ENCODE results near the gene MYBL2. TPM values are rescaled to one million over a fixed set of nuclear protein-coding genes. Genes with fewer than 3 reads are reported as not detected.
A peak's percentile ranks its signal among the peaks of the same experiment; 100 is the strongest.

The MYBL2 gene
- total and polyA plus RNA-seq, 2 donors (not counting 1 experiment from before 2014, with no cell fraction given), result 2.7 to 35.8 TPM

DNA sequence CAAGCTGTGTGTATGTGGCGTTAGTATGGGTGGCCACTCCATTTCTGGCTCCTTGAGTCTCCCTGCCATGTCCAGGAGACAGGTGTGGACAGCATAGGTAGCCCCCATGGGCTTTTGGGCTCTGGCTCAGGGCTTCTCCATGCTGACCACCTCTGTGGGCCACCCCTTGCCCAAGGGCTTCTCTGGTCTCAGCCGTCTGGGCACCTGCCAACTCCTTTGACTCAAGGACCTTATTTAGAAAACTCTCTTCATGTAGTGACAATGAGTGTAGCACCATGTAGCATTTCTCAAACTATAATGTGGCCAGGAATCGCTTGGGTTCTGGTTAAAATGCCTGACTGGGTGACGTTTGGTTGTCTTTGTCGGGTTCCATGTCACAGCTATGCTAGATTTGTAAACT is 65.0 kb downstream of the MYBL2 start:
- DNase-seq, result no peak
- Histone ChIP-seq H3K9me3 (ENCODE audit: control extremely low read depth in 1 of 3, control insufficient read depth in 2 of 3, insufficient read depth in 1 of 3, low read length in 2 of 3) (peaks cover 0 to 6% (median 4%) of the 10 kb centered on the region in 3 donors), H3K27me3 (replicated peaks in 1 of 4; ENCODE audit: control extremely low read depth in 1 of 4, control insufficient read depth in 3 of 4, insufficient read depth in 4 of 4, low read length in 3 of 4) (no peaks in the 10 kb centered on the region), H3K27ac (ENCODE audit: low read length in 2 of 2) (no peak overlapping the region), H3K4me1 (ENCODE audit: control insufficient read depth in 2 of 2, insufficient read depth in 2 of 2, low read length in 2 of 2) (peaks cover 34 to 42% of the 10 kb centered on the region in 2 donors), H3K4me2 (replicated peaks; ENCODE audit: low read depth, low read length, poor library complexity, severe bottlenecking) (peak overlapping the region; percentile 67), H4K20me1 (ENCODE audit: control insufficient read depth, insufficient read depth, low read length, poor library complexity, severe bottlenecking) (no peaks in the 10 kb centered on the region), H2AFZ (ENCODE audit: insufficient read depth, low read depth, low read length, poor library complexity, severe bottlenecking) (no peak overlapping the region), H3K9ac (ENCODE audit: low read length) (no peak overlapping the region), H3K36me3 (replicated peaks in 1 of 2; ENCODE audit: control extremely low read depth in 1 of 2, control insufficient read depth in 1 of 2, extremely low read depth in 1 of 2, insufficient read depth in 2 of 2, low read length in 1 of 2) (peaks cover 0 to 2% of the 10 kb centered on the region in 2 experiments), H3K4me3 (ENCODE audit: control extremely low read depth in 1 of 5, extremely low read depth in 1 of 5, insufficient read depth in 1 of 5, low read depth in 2 of 5, low read length in 4 of 5) (no peak overlapping the region), H3K79me2 (ENCODE audit: control insufficient read depth, insufficient read depth, low read length) (no peaks in the 10 kb centered on the region)
- ChIA-PET CTCF (interaction anchor here (0.7 kb wide), 1 partner anchor 170 kb away, joined by 4 read pairs; no protein-coding TSS in a partner anchor), POLR2A (no interaction called here)
- Mint-ChIP-seq H3K9me3 (ENCODE audit: insufficient read depth) (no peaks in the 10 kb centered on the region), H3K27ac (no peak overlapping the region), H3K27me3 (no peaks in the 10 kb centered on the region), H3K4me3 (no peak overlapping the region), H3K4me1 (peaks cover 52% of the 10 kb centered on the region)
- intact Hi-C loops (cut with micrococcal nuclease), result no loop called here
- TF ChIP-seq EZH2 (IDR thresholded peaks at IDR 0.05; ENCODE audit: borderline replicate concordance, insufficient read depth, low read depth, low read length, poor library complexity, severe bottlenecking), result no peak
- TF ChIP-seq, protein P1, sequence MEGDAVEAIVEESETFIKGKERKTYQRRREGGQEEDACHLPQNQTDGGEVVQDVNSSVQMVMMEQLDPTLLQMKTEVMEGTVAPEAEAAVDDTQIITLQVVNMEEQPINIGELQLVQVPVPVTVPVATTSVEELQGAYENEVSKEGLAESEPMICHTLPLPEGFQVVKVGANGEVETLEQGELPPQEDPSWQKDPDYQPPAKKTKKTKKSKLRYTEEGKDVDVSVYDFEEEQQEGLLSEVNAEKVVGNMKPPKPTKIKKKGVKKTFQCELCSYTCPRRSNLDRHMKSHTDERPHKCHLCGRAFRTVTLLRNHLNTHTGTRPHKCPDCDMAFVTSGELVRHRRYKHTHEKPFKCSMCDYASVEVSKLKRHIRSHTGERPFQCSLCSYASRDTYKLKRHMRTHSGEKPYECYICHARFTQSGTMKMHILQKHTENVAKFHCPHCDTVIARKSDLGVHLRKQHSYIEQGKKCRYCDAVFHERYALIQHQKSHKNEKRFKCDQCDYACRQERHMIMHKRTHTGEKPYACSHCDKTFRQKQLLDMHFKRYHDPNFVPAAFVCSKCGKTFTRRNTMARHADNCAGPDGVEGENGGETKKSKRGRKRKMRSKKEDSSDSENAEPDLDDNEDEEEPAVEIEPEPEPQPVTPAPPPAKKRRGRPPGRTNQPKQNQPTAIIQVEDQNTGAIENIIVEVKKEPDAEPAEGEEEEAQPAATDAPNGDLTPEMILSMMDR (IDR thresholded peaks at IDR 0.05), result no peak
- WGBS (ENCODE audit: insufficient coverage), result 96% methylated on average over 3 of the region's 5 CpGs
- no peak for ATAC-seq (ENCODE audit: low read depth)

DNA sequence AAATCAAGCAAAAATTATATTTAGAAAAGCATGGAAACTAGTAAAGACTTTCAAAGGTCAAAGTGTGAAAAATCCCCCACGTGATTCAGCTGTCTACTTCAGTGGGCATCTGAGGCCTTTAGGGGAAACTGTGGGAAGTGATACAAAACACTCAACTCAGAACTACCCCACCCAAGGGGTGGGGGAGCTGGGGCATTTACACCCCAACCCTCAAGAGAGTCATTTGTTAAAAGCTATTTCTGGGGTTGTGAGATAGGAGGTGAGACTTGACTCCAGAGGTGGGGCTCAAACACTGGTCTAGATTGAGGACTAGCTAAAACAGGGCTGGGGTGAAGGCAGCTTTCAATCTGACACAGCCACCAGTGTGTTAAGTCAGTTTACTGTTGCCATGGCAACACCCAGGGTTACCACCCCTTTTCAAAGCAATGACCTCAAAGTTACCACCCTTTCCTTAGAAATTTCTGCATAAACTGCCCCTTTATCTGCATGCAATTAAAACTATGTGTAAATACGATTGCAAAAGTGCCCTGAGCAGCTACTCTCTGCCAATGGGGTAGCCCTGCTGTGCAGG is 69.8 kb downstream of the MYBL2 start:
- Histone ChIP-seq H3K27me3 (replicated peaks in 1 of 4; ENCODE audit: control extremely low read depth in 1 of 4, control insufficient read depth in 3 of 4, insufficient read depth in 4 of 4, low read length in 3 of 4) (no peaks in the 10 kb centered on the region), H3K79me2 (ENCODE audit: control insufficient read depth, insufficient read depth, low read length) (no peaks in the 10 kb centered on the region), H3K9ac (ENCODE audit: low read length) (no peak overlapping the region), H3K9me3 (ENCODE audit: control extremely low read depth in 1 of 3, control insufficient read depth in 2 of 3, insufficient read depth in 1 of 3, low read length in 2 of 3) (no peaks in the 10 kb centered on the region), H4K20me1 (ENCODE audit: control insufficient read depth, insufficient read depth, low read length, poor library complexity, severe bottlenecking) (no peaks in the 10 kb centered on the region), H3K4me3 (ENCODE audit: control extremely low read depth in 1 of 5, extremely low read depth in 1 of 5, insufficient read depth in 1 of 5, low read depth in 2 of 5, low read length in 4 of 5) (no peak overlapping the region), H3K27ac (ENCODE audit: low read length in 2 of 2) (peak overlapping the region in 1 of 2 donors; percentile 23), H3K4me2 (replicated peaks; ENCODE audit: low read depth, low read length, poor library complexity, severe bottlenecking) (no peak overlapping the region), H2AFZ (ENCODE audit: insufficient read depth, low read depth, low read length, poor library complexity, severe bottlenecking) (no peak overlapping the region), H3K4me1 (ENCODE audit: control insufficient read depth in 2 of 2, insufficient read depth in 2 of 2, low read length in 2 of 2) (peaks cover 19 to 34% of the 10 kb centered on the region in 2 donors), H3K36me3 (replicated peaks in 1 of 2; ENCODE audit: control extremely low read depth in 1 of 2, control insufficient read depth in 1 of 2, extremely low read depth in 1 of 2, insufficient read depth in 2 of 2, low read length in 1 of 2) (no peaks in the 10 kb centered on the region)
- H3K4me1 Mint-ChIP-seq, result peaks cover 37% of the 10 kb centered on the region
- TF ChIP-seq EZH2 (IDR thresholded peaks at IDR 0.05; ENCODE audit: borderline replicate concordance, insufficient read depth, low read depth, low read length, poor library complexity, severe bottlenecking), result no peak
- TF ChIP-seq, protein P1 (IDR thresholded peaks at IDR 0.05), result no peak
- ChIA-PET POLR2A (no interaction called here), CTCF (interaction anchor here (0.5 to 3.0 kb wide), 3 partner anchors 12 to 198 kb away, joined by 3 to 14 read pairs (median 3); no protein-coding TSS in a partner anchor)
- no peak overlapping the region for H3K4me3 Mint-ChIP-seq
- H3K27me3 Mint-ChIP-seq, result no peaks in the 10 kb centered on the region
- 67% methylated on average over 1 of the region's 2 CpGs for WGBS (ENCODE audit: insufficient coverage)
- DNase-seq (peak; percentile 52), ATAC-seq (ENCODE audit: low read depth) (peak; percentile 65)
- no peaks in the 10 kb centered on the region for H3K9me3 Mint-ChIP-seq (ENCODE audit: insufficient read depth)
- intact Hi-C loops (cut with micrococcal nuclease), result no loop called here
- H3K27ac Mint-ChIP-seq, result peak overlapping the region; percentile 56

All from B cell (primary cell).